OCI-LY7 (cell line): ENCODE measurements around the gene KLHL6. TPM values are rescaled to one million over a fixed set of nuclear protein-coding genes. Genes with fewer than 3 reads are reported as not detected.

Experiments
- BruUV-seq: library from RNA; stranded (reverse); fragments of 400-500 nt; replicated peaks from 2 replicates; lab custom pipeline; 2021; lab: Mats Ljungman, UMichigan
- CTCF ChIA-PET: fragments of 300-600 bp; sonication (Branson Sonifier 250); formaldehyde crosslinking; loops from one replicate; lab custom pipeline; 2022; ENCODE audit warnings: antibody characterized with exemption; ENCODE audit not compliant: unreplicated experiment; lab: Charles Lee
- POLR2A ChIA-PET: fragments of 300-600 bp; sonication (Branson Sonifier 250); formaldehyde crosslinking; loops from one replicate; lab custom pipeline; 2022; ENCODE audit warnings: antibody characterized with exemption; lab: Charles Lee
- DNase-seq: peaks from one replicate; pipeline ENCODE4 v3.0.0-alpha.2; 2015; ENCODE audit warnings: low spot score
- H2AFZ ChIP-seq: fragments of 200-600 bp; sonication (generic), shearing (Covaris generic); 2 replicates; pipeline ENCODE4 v1.6.1; 2014; ENCODE audit warnings: mild to moderate bottlenecking, antibody characterized with exemption, low read length, moderate library complexity
- H3K27ac ChIP-seq: fragments of 200-600 bp; sonication (generic); 2 replicates; pipeline ENCODE4 v1.5.1; 2014; ENCODE audit warnings: mixed run types, low read depth, mild to moderate bottlenecking, moderate library complexity, low read length, inconsistent platforms; ENCODE audit not compliant: poor library complexity, severe bottlenecking
- H3K36me3 ChIP-seq: fragments of 200-600 bp; sonication (generic); 2 replicates; pipeline ENCODE4 v1.6.1; 2014; ENCODE audit warnings: mild to moderate bottlenecking, antibody characterized with exemption, low read length, moderate library complexity, mixed read lengths; ENCODE audit not compliant: insufficient read depth
- H3K4me1 ChIP-seq: fragments of 200-600 bp; sonication (generic); 2 replicates; pipeline ENCODE4 v1.5.1; 2014; ENCODE audit warnings: mild to moderate bottlenecking, low read length; ENCODE audit not compliant: insufficient read depth, poor library complexity, severe bottlenecking
- H3K4me2 ChIP-seq: fragments of 200-600 bp; sonication (generic); 2 replicates; pipeline ENCODE4 v1.6.1; 2014; ENCODE audit warnings: mild to moderate bottlenecking, low read length
- H3K4me3 ChIP-seq: fragments of 200-600 bp; sonication (generic); 2 replicates; pipeline ENCODE4 v1.5.1; 2014; ENCODE audit warnings: mild to moderate bottlenecking, low read depth, low read length; ENCODE audit not compliant: poor library complexity, severe bottlenecking
- H3K79me2 ChIP-seq: fragments of 200-600 bp; sonication (generic); 2 replicates; pipeline ENCODE4 v1.6.1; 2016; ENCODE audit warnings: low read depth, mild to moderate bottlenecking, low read length, moderate library complexity, mixed read lengths; ENCODE audit not compliant: insufficient read depth
- H3K9me2 ChIP-seq: fragments of 200-600 bp; sonication (generic); 2 replicates; pipeline ENCODE4 v1.6.1; 2016; ENCODE audit warnings: mild to moderate bottlenecking, low read length, mixed read lengths; ENCODE audit not compliant: insufficient read depth
- H3K9me3 ChIP-seq: fragments of 200-600 bp; sonication (generic); 2 replicates; pipeline ENCODE4 v1.6.1; 2014; ENCODE audit warnings: mild to moderate bottlenecking, mixed run types, low read length, mixed read lengths
- H4K20me1 ChIP-seq: fragments of 200-600 bp; sonication (generic); 2 replicates; pipeline ENCODE4 v1.6.1; 2014; ENCODE audit warnings: mild to moderate bottlenecking, antibody characterized with exemption, low read length, moderate library complexity, mixed read lengths; ENCODE audit not compliant: insufficient read depth
- EZH2phosphoT487 ChIP-seq: fragments of 200-600 bp; sonication (generic); IDR thresholded peaks from 2 replicates; pipeline ENCODE4 v1.6.1; 2018; ENCODE audit warnings: low read depth, borderline replicate concordance, mild to moderate bottlenecking, mixed run types, antibody characterized with exemption, low read length, moderate library complexity, mixed read lengths
- intact Hi-C: fragments of 100-400 bp; cut with micrococcal nuclease; formaldehyde crosslinking; loops from one replicate; pipeline ENCODE4 v1.10.0; 2022; ENCODE audit not compliant: unreplicated experiment
- total RNA-seq, 2 experiments: library from RNA; depleted of rRNA in 1 of 2; stranded (reverse); fragments of >200 nt in 1 of 2; shearing (Covaris generic) in 1 of 2; gene quantifications; 2 replicates each; pipeline ENCODE4 v1.2.3, GENCODE V29; 2014 to 2022
- TF ChIP-seq, protein P1 (sequence below): fragments of 200-600 bp; sonication (generic); conservative IDR thresholded peaks from 2 replicates; pipeline ENCODE4 v1.5.1; 2014; ENCODE audit warnings: mild to moderate bottlenecking, antibody characterized with exemption, low read length, moderate library complexity, mixed read lengths

KLHL6 gene
- total RNA-seq, 2 experiments from 2014 or later: 143 to 169 TPM

DNA sequence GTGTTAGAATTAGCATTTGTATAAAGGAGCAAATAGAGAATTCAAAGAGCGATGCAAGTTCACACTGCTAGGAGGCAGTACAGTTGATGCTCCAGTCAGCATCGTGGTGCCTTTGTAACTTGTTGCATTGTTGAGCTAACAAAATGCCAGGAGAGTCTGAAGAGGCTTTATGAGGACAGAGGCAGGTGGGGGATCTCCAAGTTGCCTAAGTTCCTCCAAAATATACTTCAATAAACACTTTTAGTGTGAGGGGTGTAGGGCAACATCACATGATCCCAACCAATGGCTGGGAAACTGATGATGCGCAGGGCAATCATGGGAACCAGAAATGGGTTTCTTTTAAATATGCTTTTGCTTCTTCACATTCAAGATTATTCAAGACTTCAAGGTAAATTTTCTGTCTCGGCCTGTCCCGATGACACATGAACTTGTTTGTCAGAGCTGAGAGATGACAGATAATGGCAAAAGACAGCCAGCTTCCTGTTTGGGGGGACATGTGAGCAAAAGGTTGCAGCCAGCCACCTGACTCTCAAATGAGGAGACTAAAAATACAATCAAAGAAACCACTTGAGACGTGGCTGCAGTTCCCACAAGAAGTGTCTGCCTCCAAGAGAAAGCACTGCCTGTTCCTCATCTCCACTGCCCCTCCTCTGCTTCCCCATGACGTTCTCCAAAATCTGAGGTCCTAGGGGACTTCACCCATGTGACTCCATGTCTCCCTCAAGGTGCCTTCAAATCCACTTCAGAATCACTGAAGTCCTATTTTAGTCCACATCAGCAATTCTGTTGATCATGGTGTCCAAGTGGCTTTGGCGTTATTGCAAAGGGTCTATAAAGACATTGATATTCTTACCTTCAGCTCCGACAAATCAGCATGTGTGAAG, 39.3 kb downstream of the KLHL6 start:
- TF ChIP-seq, protein P1, sequence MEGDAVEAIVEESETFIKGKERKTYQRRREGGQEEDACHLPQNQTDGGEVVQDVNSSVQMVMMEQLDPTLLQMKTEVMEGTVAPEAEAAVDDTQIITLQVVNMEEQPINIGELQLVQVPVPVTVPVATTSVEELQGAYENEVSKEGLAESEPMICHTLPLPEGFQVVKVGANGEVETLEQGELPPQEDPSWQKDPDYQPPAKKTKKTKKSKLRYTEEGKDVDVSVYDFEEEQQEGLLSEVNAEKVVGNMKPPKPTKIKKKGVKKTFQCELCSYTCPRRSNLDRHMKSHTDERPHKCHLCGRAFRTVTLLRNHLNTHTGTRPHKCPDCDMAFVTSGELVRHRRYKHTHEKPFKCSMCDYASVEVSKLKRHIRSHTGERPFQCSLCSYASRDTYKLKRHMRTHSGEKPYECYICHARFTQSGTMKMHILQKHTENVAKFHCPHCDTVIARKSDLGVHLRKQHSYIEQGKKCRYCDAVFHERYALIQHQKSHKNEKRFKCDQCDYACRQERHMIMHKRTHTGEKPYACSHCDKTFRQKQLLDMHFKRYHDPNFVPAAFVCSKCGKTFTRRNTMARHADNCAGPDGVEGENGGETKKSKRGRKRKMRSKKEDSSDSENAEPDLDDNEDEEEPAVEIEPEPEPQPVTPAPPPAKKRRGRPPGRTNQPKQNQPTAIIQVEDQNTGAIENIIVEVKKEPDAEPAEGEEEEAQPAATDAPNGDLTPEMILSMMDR: peak; percentile 84
- no peak for TF ChIP-seq EZH2phosphoT487
- Histone ChIP-seq H3K79me2 (peaks cover 91% of the 10 kb centered on the region), H3K4me3 (peak overlapping the region; percentile 51), H2AFZ (no peak overlapping the region), H3K4me1 (peaks cover 99% of the 10 kb centered on the region), H3K9me2 (no peaks in the 10 kb centered on the region), H3K4me2 (peak overlapping the region; percentile 75), H3K27ac (peak overlapping the region; percentile 94), H4K20me1 (no peaks in the 10 kb centered on the region), H3K36me3 (peaks cover 78% of the 10 kb centered on the region), H3K9me3 (no peaks in the 10 kb centered on the region)
- intact Hi-C loops: loop anchor here (1.0 kb wide), 2 partner anchors 20 to 36 kb away; no protein-coding TSS in a partner anchor
- CTCF ChIA-PET: interaction anchor here (0.7 to 1.1 kb wide), 3 partner anchors 9 to 35 kb away, joined by 3 read pairs; no protein-coding TSS in a partner anchor
- peak; percentile 93 for DNase-seq
- BruUV-seq: no TSS peak
- POLR2A ChIA-PET: interaction anchor here (1.0 to 5.9 kb wide), 16 partner anchors 11 to 76 kb away, joined by 3 to 47 read pairs (median 4); partner anchors contain the start of gene KLHL6

DNA sequence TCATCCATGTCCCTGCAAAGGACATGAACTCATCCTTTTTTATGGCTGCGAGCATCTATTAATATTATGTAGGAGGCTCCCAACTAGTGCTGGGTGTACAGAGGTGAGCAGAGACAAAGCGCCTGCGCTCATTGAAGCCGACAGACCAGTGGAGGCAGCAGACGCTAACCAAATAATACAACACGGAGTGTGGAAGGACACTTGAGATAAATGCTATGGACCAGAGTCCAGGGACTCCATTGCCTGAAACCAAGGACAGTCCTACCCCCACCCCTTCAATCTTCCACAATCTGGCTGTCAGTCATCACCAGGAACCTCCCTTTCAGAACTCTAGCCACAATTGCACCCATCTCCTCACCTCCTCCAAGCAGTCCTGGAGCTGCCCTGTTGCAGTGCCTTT, 41.5 kb downstream of the KLHL6 start:
- Histone ChIP-seq H2AFZ (no peak overlapping the region), H3K4me1 (peaks cover 99% of the 10 kb centered on the region), H3K9me3 (no peaks in the 10 kb centered on the region), H3K4me2 (peak overlapping the region; percentile 57), H3K36me3 (peaks cover 74% of the 10 kb centered on the region), H3K9me2 (no peaks in the 10 kb centered on the region), H3K4me3 (peak overlapping the region; percentile 39), H3K79me2 (peaks cover 91% of the 10 kb centered on the region), H4K20me1 (no peaks in the 10 kb centered on the region), H3K27ac (peak overlapping the region; percentile 94)
- TF ChIP-seq, protein P1: no peak
- TF ChIP-seq EZH2phosphoT487: no peak
- BruUV-seq: no TSS peak
- ChIA-PET CTCF (interaction anchor here (0.6 to 1.2 kb wide), 4 partner anchors 11 to 1923 kb away, joined by 3 to 4 read pairs (median 3); partner anchors contain the start of gene MCF2L2), POLR2A (interaction anchor here (0.9 to 5.9 kb wide), 10 partner anchors 21 to 123 kb away, joined by 3 to 47 read pairs (median 4); partner anchors contain the start of gene KLHL6)
- intact Hi-C loops: no loop called here
- no peak for DNase-seq
